Skin epidermis (tissue), 12 donors: Measurements from ENCODE around the gene PDE7B.

ENCODE experiments used
- H3K27ac ChIP-seq, 21 experiments: fragments of 200-600 bp; sonication (generic) in 11 of 21; one replicate each; pipeline ENCODE4 v1.5.0; 2020; ENCODE audit warnings: mild to moderate bottlenecking in 3 of 21, inconsistent platforms in 2 of 21, moderate library complexity in 2 of 21
- H3K4me3 ChIP-seq, 7 experiments: fragments of 200-600 bp; sonication (generic) in 2 of 7; one replicate each; pipeline ENCODE4 v1.5.0; 2020; ENCODE audit warnings: inconsistent platforms in 2 of 7, mild to moderate bottlenecking in 2 of 7, moderate library complexity in 1 of 7

The PDE7B gene

DNA sequence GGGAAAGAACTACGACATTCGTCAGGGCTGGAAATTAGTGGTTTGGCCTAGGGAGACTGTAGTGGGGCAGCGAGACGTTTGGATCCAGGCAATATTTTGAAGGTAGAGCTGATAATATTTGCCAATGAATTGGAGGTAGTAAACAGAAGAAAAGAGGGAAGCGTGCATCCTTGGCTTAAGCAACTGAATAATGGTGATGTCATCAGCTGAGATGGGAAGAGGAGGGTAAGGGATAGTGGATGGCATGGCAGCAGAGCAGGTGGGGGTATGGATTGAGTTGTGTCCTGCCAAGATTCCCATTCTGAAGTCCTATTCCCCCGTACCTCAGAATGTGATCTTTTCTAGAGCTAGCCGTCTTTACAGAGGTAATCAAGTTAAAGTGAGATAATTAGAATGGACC is 119.2 kb downstream of the PDE7B start:
- no peak overlapping the region for H3K27ac ChIP-seq

DNA sequence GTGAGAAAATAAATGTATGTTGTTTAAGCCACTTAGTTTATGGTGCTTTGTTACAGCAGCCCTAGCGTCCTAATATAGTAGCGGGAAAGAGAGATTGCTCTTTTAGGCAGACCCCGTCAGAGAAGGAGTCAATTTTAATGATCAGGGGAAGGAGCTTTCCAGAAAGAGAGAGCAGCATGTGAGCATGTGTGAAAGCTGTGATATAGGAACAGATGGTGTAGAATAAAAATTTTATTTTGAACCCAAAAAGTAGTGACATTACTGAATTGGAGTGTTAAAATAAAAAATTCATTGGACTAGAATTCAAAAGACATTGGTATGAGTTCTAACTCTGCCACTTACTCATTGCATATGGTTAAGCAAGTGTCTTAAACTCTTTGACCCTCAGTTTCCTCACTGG is 119.8 kb downstream of the PDE7B start:
- H3K4me3 ChIP-seq, result no peak overlapping the region
- no peak overlapping the region for H3K27ac ChIP-seq

More for the DNA sequence above, 119.2 kb downstream of the PDE7B start:
- H3K4me3 ChIP-seq, result no peak overlapping the region

GRCh38 chr6:135972150-135972549 is 120.6 kb downstream of the PDE7B start:
- no peak overlapping the region for H3K4me3 ChIP-seq
- H3K27ac ChIP-seq, result peak overlapping the region in 1 of 21 experiments; percentile 8

DNA sequence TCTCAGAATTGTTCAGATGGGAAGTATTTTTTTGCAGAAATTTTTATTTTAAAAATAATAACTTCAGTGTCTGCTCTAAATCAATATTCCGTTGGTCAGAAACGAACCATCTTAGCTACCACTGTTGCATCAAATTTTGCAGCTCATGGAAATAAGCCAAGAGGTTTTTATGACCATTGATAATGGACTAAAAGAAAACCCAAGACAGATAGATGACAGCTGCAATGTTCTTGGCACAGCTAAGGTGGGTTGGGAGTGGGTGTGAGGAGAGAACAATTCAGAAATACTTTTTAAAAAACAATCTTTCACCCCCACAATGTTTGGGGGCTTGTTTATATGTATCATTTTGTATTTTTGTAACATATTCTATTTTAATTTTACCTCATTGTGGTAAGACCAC is 121.1 kb downstream of the PDE7B start:
- H3K27ac ChIP-seq, result no peak overlapping the region
- H3K4me3 ChIP-seq, result no peak overlapping the region

DNA sequence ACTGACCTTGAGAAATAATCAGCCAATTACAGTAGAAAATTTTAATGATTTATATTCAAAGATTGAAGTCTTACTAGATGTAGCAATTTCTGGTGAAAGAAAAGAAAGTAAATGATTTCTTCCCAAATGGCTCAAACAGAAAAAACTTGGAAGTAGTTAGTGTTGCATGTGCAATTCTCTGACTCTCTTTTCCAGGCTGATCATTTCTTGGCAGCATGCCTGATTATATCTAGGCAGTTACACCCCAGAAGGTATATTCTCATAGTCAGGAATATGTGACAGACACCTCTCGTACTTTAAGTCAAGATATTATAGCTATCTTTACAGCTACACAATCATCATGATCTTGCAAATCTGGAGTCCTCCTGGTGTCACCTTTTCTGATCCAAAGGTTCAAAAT is 122.9 kb downstream of the PDE7B start:
- Histone ChIP-seq H3K27ac (no peak overlapping the region), H3K4me3 (no peak overlapping the region)

GRCh38 chr6:135976585-135976984 is 125.1 kb downstream of the PDE7B start:
- H3K4me3 ChIP-seq, result no peak overlapping the region
- no peak overlapping the region for H3K27ac ChIP-seq

- Histone ChIP-seq H3K4me3 (no peak overlapping the region), H3K27ac (no peak overlapping the region)
Observed at GRCh38 chr6:135983093-135983492, 131.6 kb downstream of the PDE7B start.

GRCh38 chr6:135983718-135984343 is 132.3 kb downstream of the PDE7B start:
- Histone ChIP-seq H3K27ac (no peak overlapping the region), H3K4me3 (no peak overlapping the region)

DNA sequence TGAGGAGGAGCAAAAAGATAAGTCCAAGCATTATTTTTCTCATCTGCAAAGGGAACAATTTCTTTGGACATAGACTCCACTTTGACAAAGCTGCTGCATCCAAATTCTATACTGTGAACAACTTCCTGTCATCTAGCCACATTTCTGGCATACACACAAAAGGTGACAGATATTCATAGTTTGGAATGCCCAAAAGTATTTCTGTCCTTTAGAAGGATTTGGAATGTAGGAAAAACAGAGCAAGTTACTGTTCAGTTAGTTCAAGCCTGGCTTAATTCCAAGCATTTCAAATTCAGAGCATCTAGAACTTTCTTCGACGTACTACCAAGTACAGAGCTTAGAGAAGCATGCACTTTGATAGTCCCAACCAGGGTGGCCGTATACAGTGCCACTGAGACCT is 134.0 kb downstream of the PDE7B start:
- H3K27ac ChIP-seq, result no peak overlapping the region
- no peak overlapping the region for H3K4me3 ChIP-seq

GRCh38 chr6:135987226-135987625 is 135.7 kb downstream of the PDE7B start:
- H3K27ac ChIP-seq, result no peak overlapping the region

DNA sequence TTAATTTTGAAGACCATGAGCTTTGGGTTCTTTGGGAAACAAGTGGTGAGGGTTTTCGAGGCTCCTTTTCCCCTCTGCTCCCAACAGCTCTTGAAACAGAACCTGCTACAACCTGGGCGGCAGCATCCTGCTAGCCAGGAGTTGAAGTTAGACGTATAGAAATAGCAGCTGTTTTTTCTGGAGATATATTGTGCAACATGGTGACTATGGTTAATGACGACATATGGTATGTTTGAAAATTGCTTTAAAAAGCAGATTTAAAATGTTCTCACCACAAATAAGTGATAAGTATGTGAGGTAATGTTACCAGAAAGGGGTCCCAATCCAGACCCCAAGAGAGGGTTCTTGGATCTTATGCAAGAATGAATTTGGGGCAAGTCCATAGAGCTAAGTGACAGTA is 138.9 kb downstream of the PDE7B start:
- H3K4me3 ChIP-seq, result no peak overlapping the region
- no peak overlapping the region for H3K27ac ChIP-seq

More at GRCh38 chr6:135987226-135987625, 135.7 kb downstream of the PDE7B start:
- H3K4me3 ChIP-seq, result no peak overlapping the region

- Histone ChIP-seq H3K4me3 (no peak overlapping the region), H3K27ac (no peak overlapping the region)
Observed at GRCh38 chr6:135990855-135991464, 139.5 kb downstream of the PDE7B start.

GRCh38 chr6:135992739-135993138 is 141.2 kb downstream of the PDE7B start:
- Histone ChIP-seq H3K4me3 (no peak overlapping the region), H3K27ac (no peak overlapping the region)

GRCh38 chr6:135993361-135993760 is 141.9 kb downstream of the PDE7B start:
- no peak overlapping the region for H3K4me3 ChIP-seq
- no peak overlapping the region for H3K27ac ChIP-seq

GRCh38 chr6:135994857-135995544 is 143.5 kb downstream of the PDE7B start:
- no peak overlapping the region for H3K4me3 ChIP-seq
- H3K27ac ChIP-seq, result peak overlapping the region in 6 of 21 experiments; percentile 28 to 60 (median 50)

- H3K27ac ChIP-seq, result peak overlapping the region in 2 of 21 experiments; percentile 59 to 60
- no peak overlapping the region for H3K4me3 ChIP-seq
Observed at GRCh38 chr6:135995545-135995898, 144.0 kb downstream of the PDE7B start.

GRCh38 chr6:135996668-135997067 is 145.2 kb downstream of the PDE7B start:
- Histone ChIP-seq H3K27ac (no peak overlapping the region), H3K4me3 (no peak overlapping the region)

- no peak overlapping the region for H3K4me3 ChIP-seq
- no peak overlapping the region for H3K27ac ChIP-seq
Observed at GRCh38 chr6:135999393-135999792, 147.9 kb downstream of the PDE7B start.

DNA sequence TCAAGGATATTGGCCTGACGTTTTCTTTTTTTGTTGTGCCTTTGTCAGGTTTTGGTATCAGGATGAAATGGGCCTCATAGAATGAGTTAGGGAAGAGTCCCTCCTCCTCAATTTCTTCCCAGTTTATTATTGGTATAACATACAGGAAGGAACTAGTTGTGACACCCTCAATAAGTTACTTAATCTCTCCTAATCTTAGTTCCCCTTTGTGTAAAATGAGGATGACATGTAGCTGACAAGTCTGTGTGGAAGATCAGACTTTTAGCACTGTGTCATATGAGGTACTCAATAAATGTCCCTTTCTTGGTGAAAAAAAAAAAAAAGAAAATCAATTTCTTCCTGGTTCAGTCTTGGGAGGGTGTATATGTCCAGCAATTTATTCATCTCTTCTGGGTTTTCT is 155.8 kb downstream of the PDE7B start:
- Histone ChIP-seq H3K27ac (no peak overlapping the region), H3K4me3 (no peak overlapping the region)

GRCh38 chr6:136011475-136011874 is 160.0 kb downstream of the PDE7B start:
- peak overlapping the region in 1 of 21 experiments; percentile 52 for H3K27ac ChIP-seq
- no peak overlapping the region for H3K4me3 ChIP-seq

- Histone ChIP-seq H3K27ac (peak overlapping the region in 6 of 21 experiments; percentile 3 to 61 (median 16)), H3K4me3 (no peak overlapping the region)
Observed at GRCh38 chr6:136012198-136012887, 160.8 kb downstream of the PDE7B start.
